Measurements from ENCODE around the gene ALK.

GRCh38 chr2:29583104-29583503 is 338.3 kb downstream of the ALK start:
- TF ChIP-seq POLR2A (IDR thresholded peaks at IDR 0.05; ENCODE audit: low read length) (no peak), GATA1 (IDR thresholded peaks at IDR 0.05; ENCODE audit: low read depth, low read length) (no peak)
